ENCODE data around the gene COL4A4. TPM values are rescaled to one million over a fixed set of nuclear protein-coding genes. Genes with fewer than 3 reads are reported as not detected.

Gene COL4A4
- total and polyA plus RNA-seq, 2 experiments from 2014 or later: 1.3 to 3.1 TPM

DNA sequence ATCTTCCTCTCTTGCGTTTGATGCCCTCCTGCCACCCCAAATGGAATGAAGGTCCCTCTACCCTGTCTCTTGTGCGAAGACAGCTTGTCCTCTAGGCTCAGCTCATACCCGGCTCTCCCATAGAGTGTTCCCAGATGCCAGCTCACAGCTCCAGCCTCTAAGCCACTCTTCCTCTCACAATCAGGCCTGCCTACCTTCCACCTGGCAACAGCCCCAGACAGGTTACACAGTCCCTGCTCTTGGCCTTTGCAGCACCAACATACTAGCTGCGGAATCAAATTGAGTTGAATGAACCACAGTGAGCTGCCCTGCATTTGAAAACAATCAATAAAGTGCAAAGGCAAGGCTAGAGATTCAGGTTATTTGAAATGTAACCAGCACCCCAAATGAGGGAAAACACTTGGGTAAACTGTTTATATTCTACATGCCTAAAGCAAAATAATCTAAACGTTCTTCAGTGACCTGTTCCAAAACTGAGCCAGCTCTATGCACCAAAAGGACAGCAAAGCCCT lies 105.1 kb downstream of the COL4A4 start (continued):
- TF ChIP-seq, protein P1, sequence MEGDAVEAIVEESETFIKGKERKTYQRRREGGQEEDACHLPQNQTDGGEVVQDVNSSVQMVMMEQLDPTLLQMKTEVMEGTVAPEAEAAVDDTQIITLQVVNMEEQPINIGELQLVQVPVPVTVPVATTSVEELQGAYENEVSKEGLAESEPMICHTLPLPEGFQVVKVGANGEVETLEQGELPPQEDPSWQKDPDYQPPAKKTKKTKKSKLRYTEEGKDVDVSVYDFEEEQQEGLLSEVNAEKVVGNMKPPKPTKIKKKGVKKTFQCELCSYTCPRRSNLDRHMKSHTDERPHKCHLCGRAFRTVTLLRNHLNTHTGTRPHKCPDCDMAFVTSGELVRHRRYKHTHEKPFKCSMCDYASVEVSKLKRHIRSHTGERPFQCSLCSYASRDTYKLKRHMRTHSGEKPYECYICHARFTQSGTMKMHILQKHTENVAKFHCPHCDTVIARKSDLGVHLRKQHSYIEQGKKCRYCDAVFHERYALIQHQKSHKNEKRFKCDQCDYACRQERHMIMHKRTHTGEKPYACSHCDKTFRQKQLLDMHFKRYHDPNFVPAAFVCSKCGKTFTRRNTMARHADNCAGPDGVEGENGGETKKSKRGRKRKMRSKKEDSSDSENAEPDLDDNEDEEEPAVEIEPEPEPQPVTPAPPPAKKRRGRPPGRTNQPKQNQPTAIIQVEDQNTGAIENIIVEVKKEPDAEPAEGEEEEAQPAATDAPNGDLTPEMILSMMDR (conservative IDR thresholded peaks at IDR 0.05; ENCODE audit: low read depth in 2 of 2): no peak

DNA sequence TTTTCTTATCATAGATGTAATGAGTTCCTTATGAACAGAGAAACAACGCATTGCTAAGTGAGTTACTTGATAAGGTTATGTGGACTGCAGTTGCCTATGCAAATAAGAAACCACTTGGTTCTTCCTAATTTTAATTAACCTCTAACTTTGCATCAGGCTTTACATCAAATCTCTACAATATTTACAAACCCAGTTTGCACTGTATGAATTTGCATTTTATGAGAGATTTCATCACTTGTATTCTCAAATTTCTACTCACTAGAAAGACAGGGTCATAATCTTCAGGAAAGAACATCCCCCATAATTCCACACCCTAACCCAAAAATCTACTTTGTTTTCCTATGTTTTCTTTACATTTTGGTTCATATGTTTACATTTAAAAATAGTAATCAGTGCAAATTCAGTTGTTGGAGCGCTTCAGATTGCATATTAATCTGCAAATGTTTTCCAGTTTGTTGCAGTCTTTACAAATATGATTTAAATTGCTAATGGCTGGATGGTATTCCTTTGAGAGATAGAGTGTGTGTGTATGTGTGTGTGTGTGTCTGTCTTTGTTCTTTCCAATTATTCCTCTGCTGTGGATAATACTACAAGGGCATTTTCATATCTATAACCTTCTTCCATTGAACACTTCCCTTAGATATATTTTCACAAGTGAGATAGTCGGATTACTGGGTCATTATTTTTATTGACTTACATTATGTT lies 106.1 kb downstream of the COL4A4 start:
- no peak overlapping the region for H3K4me2 ChIP-seq
- H3K79me2 ChIP-seq (replicated peaks; ENCODE audit: insufficient read depth): no peaks in the 10 kb centered on the region
- H3K4me3 ChIP-seq: no peak overlapping the region
- no peaks in the 10 kb centered on the region for H3K27me3 ChIP-seq (ENCODE audit: insufficient read depth)
- no peak for DNase-seq (ENCODE audit: low spot score)
- no peak overlapping the region for H3K27ac ChIP-seq (ENCODE audit: low read depth)
- H3K4me3 Mint-ChIP-seq: no peak overlapping the region
- H2AFZ ChIP-seq: no peak overlapping the region
- no peaks in the 10 kb centered on the region for H4K20me1 ChIP-seq (replicated peaks; ENCODE audit: insufficient read depth)
- H3K27ac Mint-ChIP-seq: no peak overlapping the region
- H3K4me1 ChIP-seq (ENCODE audit: insufficient read depth): no peaks in the 10 kb centered on the region
- ATAC-seq: no peak
- no peaks in the 10 kb centered on the region for H3K36me3 ChIP-seq (ENCODE audit: insufficient read depth)
- no peaks in the 10 kb centered on the region for H3K36me3 Mint-ChIP-seq (ENCODE audit: low read depth)
- H3K9me2 ChIP-seq (ENCODE audit: insufficient read depth): no peaks in the 10 kb centered on the region
- H3K4me1 Mint-ChIP-seq: no peaks in the 10 kb centered on the region
- no peaks in the 10 kb centered on the region for H3K9me3 Mint-ChIP-seq
- peaks cover 2% of the 10 kb centered on the region for H3K27me3 Mint-ChIP-seq (ENCODE audit: insufficient read depth, low read depth, poor library complexity)
- H3F3A ChIP-seq (replicated peaks; ENCODE audit: low read depth): no peaks in the 10 kb centered on the region
- TF ChIP-seq EZH2 (IDR thresholded peaks at IDR 0.05; ENCODE audit: low read depth, unreplicated experiment) (no peak), ZNF114 (CRISPR knock-in tag; IDR thresholded peaks at IDR 0.05) (no peak), ZNF331 (CRISPR knock-in tag; IDR thresholded peaks at IDR 0.05; ENCODE audit: low read depth) (no peak), ETS1 (IDR thresholded peaks at IDR 0.05) (no peak), JUNB (IDR thresholded peaks at IDR 0.05; ENCODE audit: unreplicated experiment) (no peak), NANOG (IDR thresholded peaks at IDR 0.05; ENCODE audit: borderline replicate concordance) (no peak), EZH2phosphoT487 (IDR thresholded peaks at IDR 0.05; ENCODE audit: unreplicated experiment) (no peak), CREB1 (CRISPR knock-in tag; IDR thresholded peaks at IDR 0.05; ENCODE audit: low read depth) (no peak), STAT1 (IDR thresholded peaks at IDR 0.05; ENCODE audit: unreplicated experiment) (no peak)
- TF ChIP-seq, protein P1 (conservative IDR thresholded peaks at IDR 0.05; ENCODE audit: low read depth in 2 of 2): no peak
- TF ChIP-seq, protein P2, sequence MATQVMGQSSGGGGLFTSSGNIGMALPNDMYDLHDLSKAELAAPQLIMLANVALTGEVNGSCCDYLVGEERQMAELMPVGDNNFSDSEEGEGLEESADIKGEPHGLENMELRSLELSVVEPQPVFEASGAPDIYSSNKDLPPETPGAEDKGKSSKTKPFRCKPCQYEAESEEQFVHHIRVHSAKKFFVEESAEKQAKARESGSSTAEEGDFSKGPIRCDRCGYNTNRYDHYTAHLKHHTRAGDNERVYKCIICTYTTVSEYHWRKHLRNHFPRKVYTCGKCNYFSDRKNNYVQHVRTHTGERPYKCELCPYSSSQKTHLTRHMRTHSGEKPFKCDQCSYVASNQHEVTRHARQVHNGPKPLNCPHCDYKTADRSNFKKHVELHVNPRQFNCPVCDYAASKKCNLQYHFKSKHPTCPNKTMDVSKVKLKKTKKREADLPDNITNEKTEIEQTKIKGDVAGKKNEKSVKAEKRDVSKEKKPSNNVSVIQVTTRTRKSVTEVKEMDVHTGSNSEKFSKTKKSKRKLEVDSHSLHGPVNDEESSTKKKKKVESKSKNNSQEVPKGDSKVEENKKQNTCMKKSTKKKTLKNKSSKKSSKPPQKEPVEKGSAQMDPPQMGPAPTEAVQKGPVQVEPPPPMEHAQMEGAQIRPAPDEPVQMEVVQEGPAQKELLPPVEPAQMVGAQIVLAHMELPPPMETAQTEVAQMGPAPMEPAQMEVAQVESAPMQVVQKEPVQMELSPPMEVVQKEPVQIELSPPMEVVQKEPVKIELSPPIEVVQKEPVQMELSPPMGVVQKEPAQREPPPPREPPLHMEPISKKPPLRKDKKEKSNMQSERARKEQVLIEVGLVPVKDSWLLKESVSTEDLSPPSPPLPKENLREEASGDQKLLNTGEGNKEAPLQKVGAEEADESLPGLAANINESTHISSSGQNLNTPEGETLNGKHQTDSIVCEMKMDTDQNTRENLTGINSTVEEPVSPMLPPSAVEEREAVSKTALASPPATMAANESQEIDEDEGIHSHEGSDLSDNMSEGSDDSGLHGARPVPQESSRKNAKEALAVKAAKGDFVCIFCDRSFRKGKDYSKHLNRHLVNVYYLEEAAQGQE (IDR thresholded peaks at IDR 0.05; ENCODE audit: unreplicated experiment): no peak
